Vagina (tissue), 2 donors: Measurements from ENCODE around the gene SPAST.
"Not testable (repeated sequence)": the region's sequence is repeated elsewhere in the genome, so short reads cannot be mapped to it uniquely, and the experiment has no call there.

Source experiments
- CTCF ChIP-seq, 3 experiments: fragments of 450-650 bp in 2 of 3; fragments of 200-600 bp in 1 of 3; sonication (generic) in 1 of 3; IDR thresholded peaks; one replicate each; pipeline ENCODE4 v1.5.1; 2017 to 2019; ENCODE audit warnings: antibody characterized with exemption in 3 of 3, mild to moderate bottlenecking in 2 of 3, moderate library complexity in 2 of 3
- POLR2A ChIP-seq, 2 donors: fragments of 450-650 bp; IDR thresholded peaks; one replicate each; pipeline ENCODE4 v1.6.1; 2017; ENCODE audit warnings: antibody characterized with exemption in 2 of 2, mild to moderate bottlenecking in 2 of 2, moderate library complexity in 2 of 2

DNA sequence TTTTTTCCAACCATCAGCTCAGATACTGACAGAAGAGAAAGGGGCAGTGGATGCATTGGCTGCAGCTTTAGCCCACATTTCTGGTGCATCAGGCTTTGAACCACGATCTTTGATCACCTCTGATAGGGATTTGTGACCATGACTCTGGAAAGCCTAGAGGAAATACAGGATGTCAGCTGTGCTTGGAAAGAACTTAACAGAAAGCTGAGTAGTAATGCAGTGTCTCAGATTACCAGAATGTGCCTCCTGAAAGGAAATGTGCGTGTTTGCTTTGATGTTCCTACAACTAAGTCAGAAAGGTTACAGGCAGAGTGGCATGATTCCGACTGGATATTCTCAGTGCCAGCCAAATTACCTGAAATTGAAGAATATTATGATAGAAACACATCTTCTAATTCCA, 140.1 kb downstream of the SPAST start:
- not testable (repeated sequence) for TF ChIP-seq POLR2A, CTCF (IDR thresholded peaks at IDR 0.05)
